ENCODE measurements around the gene PAPOLG.

The PAPOLG gene

GRCh38 chr2:60819936-60820335 is 63.9 kb downstream of the PAPOLG start:
- H3K4me3 ChIP-seq (ENCODE audit: low read depth, low read length): no peak overlapping the region
- DNase-seq (ENCODE audit: low read depth): no peak
- TF ChIP-seq, protein P1, sequence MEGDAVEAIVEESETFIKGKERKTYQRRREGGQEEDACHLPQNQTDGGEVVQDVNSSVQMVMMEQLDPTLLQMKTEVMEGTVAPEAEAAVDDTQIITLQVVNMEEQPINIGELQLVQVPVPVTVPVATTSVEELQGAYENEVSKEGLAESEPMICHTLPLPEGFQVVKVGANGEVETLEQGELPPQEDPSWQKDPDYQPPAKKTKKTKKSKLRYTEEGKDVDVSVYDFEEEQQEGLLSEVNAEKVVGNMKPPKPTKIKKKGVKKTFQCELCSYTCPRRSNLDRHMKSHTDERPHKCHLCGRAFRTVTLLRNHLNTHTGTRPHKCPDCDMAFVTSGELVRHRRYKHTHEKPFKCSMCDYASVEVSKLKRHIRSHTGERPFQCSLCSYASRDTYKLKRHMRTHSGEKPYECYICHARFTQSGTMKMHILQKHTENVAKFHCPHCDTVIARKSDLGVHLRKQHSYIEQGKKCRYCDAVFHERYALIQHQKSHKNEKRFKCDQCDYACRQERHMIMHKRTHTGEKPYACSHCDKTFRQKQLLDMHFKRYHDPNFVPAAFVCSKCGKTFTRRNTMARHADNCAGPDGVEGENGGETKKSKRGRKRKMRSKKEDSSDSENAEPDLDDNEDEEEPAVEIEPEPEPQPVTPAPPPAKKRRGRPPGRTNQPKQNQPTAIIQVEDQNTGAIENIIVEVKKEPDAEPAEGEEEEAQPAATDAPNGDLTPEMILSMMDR (IDR thresholded peaks at IDR 0.05; ENCODE audit: low read depth, low read length, missing control alignments): no peak
- in situ Hi-C loops (cut with HindIII; ENCODE audit: low sequenced_read_pairs): no loop called here

DNA sequence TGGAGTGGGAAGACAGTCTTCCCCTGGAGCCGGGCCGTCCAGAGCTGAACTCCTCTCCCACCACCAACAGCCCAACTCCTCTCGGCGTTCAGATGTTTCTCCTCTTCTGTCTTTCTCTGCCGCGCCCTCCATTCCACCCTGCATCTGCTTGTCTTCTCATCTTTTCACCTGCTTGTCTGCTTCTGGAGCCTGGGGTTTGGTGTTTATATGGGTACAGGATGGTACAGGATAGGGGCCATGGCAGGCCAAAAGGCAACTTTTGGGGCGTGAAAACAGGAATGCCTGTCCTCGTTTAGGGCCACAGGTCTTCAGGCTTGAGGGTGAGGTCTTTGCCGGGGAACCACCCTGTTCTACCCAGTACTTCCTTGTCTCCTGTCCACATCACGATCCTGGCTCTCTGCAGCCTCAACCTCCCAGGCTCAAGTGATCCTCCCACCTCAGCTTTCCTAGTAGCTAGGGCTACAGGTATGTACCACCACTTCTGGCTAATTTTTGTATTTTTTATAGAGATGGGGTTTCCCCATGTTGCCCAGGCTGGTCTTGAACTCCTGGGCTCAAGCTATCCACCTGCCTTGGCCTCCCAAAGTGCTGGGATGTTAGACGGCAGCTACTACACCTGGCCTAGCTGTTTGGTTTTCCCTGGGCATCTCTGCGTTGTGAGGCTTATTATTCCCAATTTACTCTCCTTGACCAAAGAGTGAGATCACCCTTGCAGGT is 64.5 kb downstream of the PAPOLG start:
- no peak overlapping the region for H3K4me3 ChIP-seq (ENCODE audit: low read depth, low read length)
- no peak for DNase-seq (ENCODE audit: low read depth)
- in situ Hi-C loops (cut with HindIII; ENCODE audit: low sequenced_read_pairs): no loop called here
- TF ChIP-seq, protein P1 (IDR thresholded peaks at IDR 0.05; ENCODE audit: low read depth, low read length, missing control alignments): no peak

- no peak overlapping the region for H3K4me3 ChIP-seq (ENCODE audit: low read depth, low read length)
- TF ChIP-seq, protein P1 (IDR thresholded peaks at IDR 0.05; ENCODE audit: low read depth, low read length, missing control alignments): no peak
- DNase-seq (ENCODE audit: low read depth): no peak
- in situ Hi-C loops (cut with HindIII; ENCODE audit: low sequenced_read_pairs): no loop called here
Measured at GRCh38 chr2:60821133-60821469, 65.0 kb downstream of the PAPOLG start.

DNA sequence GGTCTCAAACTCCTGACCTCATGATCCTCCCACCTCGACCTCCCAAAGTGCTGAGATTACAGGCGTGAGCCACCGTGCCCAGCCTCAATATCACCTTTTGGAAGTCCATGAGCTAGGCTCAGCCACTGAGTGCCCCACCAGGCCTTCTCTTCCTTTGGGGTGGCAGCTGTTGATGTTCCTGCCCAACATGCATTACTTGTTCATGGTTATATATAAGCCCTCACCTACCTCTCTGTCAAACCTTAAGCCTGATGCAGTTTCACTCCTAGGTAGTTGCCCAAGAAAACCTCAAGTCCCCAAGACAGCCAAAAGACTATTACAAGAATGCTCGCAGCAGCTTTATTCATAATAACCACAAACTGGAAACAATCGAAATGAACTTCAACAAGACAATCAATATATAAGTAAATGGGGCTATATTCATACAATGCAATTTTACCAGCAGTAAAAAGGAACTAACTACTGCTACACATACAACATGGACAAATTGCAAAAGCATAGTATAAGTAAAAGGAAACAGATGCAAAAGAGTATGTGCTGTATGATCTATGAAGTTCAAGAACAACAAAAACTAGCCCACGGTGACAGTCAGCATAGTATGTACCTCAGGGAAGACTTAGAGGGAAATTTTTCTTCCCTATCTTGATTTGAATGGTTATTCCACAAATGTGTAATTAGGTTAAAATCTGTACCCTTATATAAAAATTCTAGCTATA is 65.7 kb downstream of the PAPOLG start:
- H3K4me3 ChIP-seq (ENCODE audit: low read depth, low read length): no peak overlapping the region
- DNase-seq (ENCODE audit: low read depth): no peak
- TF ChIP-seq, protein P1 (IDR thresholded peaks at IDR 0.05; ENCODE audit: low read depth, low read length, missing control alignments): no peak
- in situ Hi-C loops (cut with HindIII; ENCODE audit: low sequenced_read_pairs): no loop called here

DNA sequence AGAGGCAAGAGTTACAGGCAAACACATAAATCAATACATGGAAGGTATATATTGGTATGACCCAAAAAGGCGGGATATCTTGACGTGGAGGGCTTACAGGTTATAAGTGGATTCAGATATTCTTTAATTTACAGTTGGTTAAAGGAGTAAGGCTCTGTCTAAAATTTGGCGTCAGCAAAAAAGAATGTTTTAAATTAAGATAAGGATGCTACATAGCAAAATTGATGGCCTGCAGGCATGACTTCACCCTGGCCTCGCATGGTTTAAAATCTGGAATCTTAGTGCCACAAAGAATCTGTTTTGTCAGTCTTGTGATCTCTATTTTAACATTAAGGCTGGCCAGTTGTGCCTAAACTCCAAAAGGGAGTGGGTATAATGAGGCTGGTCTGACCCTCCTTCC is 66.9 kb downstream of the PAPOLG start:
- no peak overlapping the region for H3K4me3 ChIP-seq (ENCODE audit: low read depth, low read length)
- no peak for DNase-seq (ENCODE audit: low read depth)
- TF ChIP-seq, protein P1 (IDR thresholded peaks at IDR 0.05; ENCODE audit: low read depth, low read length, missing control alignments): no peak
- in situ Hi-C loops (cut with HindIII; ENCODE audit: low sequenced_read_pairs): no loop called here

- TF ChIP-seq, protein P1 (IDR thresholded peaks at IDR 0.05; ENCODE audit: low read depth, low read length, missing control alignments): no peak
- in situ Hi-C loops (cut with HindIII; ENCODE audit: low sequenced_read_pairs): no loop called here
- DNase-seq (ENCODE audit: low read depth): no peak
- no peak overlapping the region for H3K4me3 ChIP-seq (ENCODE audit: low read depth, low read length)
Measured at GRCh38 chr2:60823694-60824305, 67.7 kb downstream of the PAPOLG start.
